Liver (tissue), 9 donors: ENCODE data around the gene HES5. TPM values are rescaled to one million over a fixed set of nuclear protein-coding genes. Genes with fewer than 3 reads are reported as not detected.

Source experiments
- DNase-seq: peaks from one replicate; pipeline ENCODE4 v3.0.0-alpha.2; 2017; ENCODE audit warnings: low spot score
- H3K27ac ChIP-seq, 2 donors: one replicate each; pipeline ENCODE4 v1.7.0; 2013; ENCODE audit warnings: inconsistent platforms in 2 of 2, low read length in 2 of 2, control low read depth in 1 of 2, low read depth in 1 of 2, mild to moderate bottlenecking in 1 of 2
- H3K27me3 ChIP-seq, 4 donors: one replicate each; pipeline versions ENCODE4 v1.6.1 to v1.7.0; 2013; ENCODE audit warnings: low read length in 3 of 4, inconsistent platforms in 1 of 4, mild to moderate bottlenecking in 1 of 4, moderate library complexity in 1 of 4; ENCODE audit not compliant: control insufficient read depth in 4 of 4, insufficient read depth in 4 of 4
- H3K36me3 ChIP-seq, 4 donors: one replicate each; pipeline versions ENCODE4 v1.6.1 to v1.7.0; 2013; ENCODE audit warnings: low read length in 3 of 4, mild to moderate bottlenecking in 3 of 4, low read depth in 1 of 4, moderate library complexity in 1 of 4; ENCODE audit not compliant: control insufficient read depth in 4 of 4, insufficient read depth in 3 of 4
- H3K4me1 ChIP-seq, 4 donors: one replicate each; pipeline versions ENCODE4 v1.6.1 to v1.7.0; 2013; ENCODE audit warnings: low read length in 3 of 4, mild to moderate bottlenecking in 3 of 4, moderate library complexity in 1 of 4; ENCODE audit not compliant: control insufficient read depth in 4 of 4, insufficient read depth in 4 of 4
- H3K4me3 ChIP-seq, 3 donors: one replicate each; pipeline versions ENCODE4 v1.6.1 to v1.7.0; 2013; ENCODE audit warnings: low read length in 3 of 3, control low read depth in 1 of 3, low read depth in 1 of 3, mild to moderate bottlenecking in 1 of 3
- H3K9ac ChIP-seq, 2 donors: one replicate each; pipeline ENCODE4 v1.7.0; 2013; ENCODE audit warnings: low read length in 2 of 2, mild to moderate bottlenecking in 2 of 2, moderate library complexity in 2 of 2, control low read depth in 1 of 2, low read depth in 1 of 2
- H3K9me3 ChIP-seq, 4 donors: one replicate each; pipeline versions ENCODE4 v1.6.1 to v1.7.0; 2013; ENCODE audit warnings: low read length in 3 of 4; ENCODE audit not compliant: control insufficient read depth in 4 of 4
- ATF3 ChIP-seq: IDR thresholded peaks from 2 replicates; pipeline ENCODE4 v1.6.1; 2016; ENCODE audit warnings: antibody characterized with exemption
- CTCF ChIP-seq: fragments of 150-350 bp; IDR thresholded peaks from 2 replicates; pipeline ENCODE4 v1.5.1; 2017; ENCODE audit warnings: improper control_type of control experiment, low read depth, low read length; ENCODE audit not compliant: missing input control
- EGR1 ChIP-seq, 2 donors: IDR thresholded peaks; 2 replicates each; pipeline ENCODE4 v1.6.1; 2016 to 2018; ENCODE audit warnings: antibody characterized with exemption in 2 of 2, low read depth in 2 of 2
- GABPA ChIP-seq, 2 donors: IDR thresholded peaks in 1 of 2; conservative IDR thresholded peaks in 1 of 2; 2 replicates each; pipeline ENCODE4 v1.6.1; 2016; ENCODE audit warnings: antibody characterized with exemption in 2 of 2, mild to moderate bottlenecking in 1 of 2, moderate library complexity in 1 of 2
- HNF4A ChIP-seq, 2 donors: conservative IDR thresholded peaks; 2 replicates each; pipeline ENCODE4 v1.6.1; 2016; ENCODE audit warnings: antibody characterized with exemption in 2 of 2, mild to moderate bottlenecking in 2 of 2
- HNF4G ChIP-seq: IDR thresholded peaks from 2 replicates; pipeline ENCODE4 v1.6.1; 2016; ENCODE audit warnings: antibody characterized with exemption
- NR2F2 ChIP-seq: IDR thresholded peaks from 2 replicates; pipeline ENCODE4 v1.6.1; 2016; ENCODE audit warnings: antibody characterized with exemption
- REST ChIP-seq: IDR thresholded peaks from 2 replicates; pipeline ENCODE4 v1.6.1; 2016; ENCODE audit warnings: antibody characterized with exemption, mild to moderate bottlenecking
- RXRA ChIP-seq, 2 donors: IDR thresholded peaks; 2 replicates each; pipeline ENCODE4 v1.6.1; 2017 to 2018; ENCODE audit warnings: antibody characterized with exemption in 2 of 2, mild to moderate bottlenecking in 1 of 2
- SP1 ChIP-seq: IDR thresholded peaks from 2 replicates; pipeline ENCODE4 v1.6.1; 2018; ENCODE audit warnings: antibody characterized with exemption, mild to moderate bottlenecking
- TAF1 ChIP-seq: conservative IDR thresholded peaks from 2 replicates; pipeline ENCODE4 v1.6.1; 2016; ENCODE audit warnings: antibody characterized with exemption, mild to moderate bottlenecking
- YY1 ChIP-seq: IDR thresholded peaks from 2 replicates; pipeline ENCODE4 v1.6.1; 2016; ENCODE audit warnings: antibody characterized with exemption, mild to moderate bottlenecking
- WGBS: extraction: QIAGEN DNeasy Blood & Tissue Kit; methylation state at CpG from one replicate; pipeline ENCODE4 v1.1.7; 2013; 5-methylcytosine and 5-hydroxymethylcytosine counted together
- polyA plus RNA-seq, 2 donors: library from polyadenylated mRNA; stranded (reverse) in 1 of 2; unstranded in 1 of 2; fragments of 200-250 nt in 1 of 2; fragments of >200 nt in 1 of 2; fragmentation: Nextera tagmentation in 1 of 2; extraction: Ambion mirVana in 1 of 2; gene quantifications; one replicate each; pipeline versions ENCODE4 v1.2.1 to v1.2.3, GENCODE V29; 2013 to 2015
- total RNA-seq, 2 donors: library from RNA; depleted of rRNA; stranded (reverse); fragments of >200 nt; gene quantifications; one replicate each; pipeline ENCODE4 v1.2.3, GENCODE V29; 2014
- TF ChIP-seq, protein P1 (sequence below): IDR thresholded peaks from 2 replicates; pipeline ENCODE4 v1.6.1; 2016; ENCODE audit warnings: antibody characterized with exemption
- TF ChIP-seq, protein P2 (sequence below): IDR thresholded peaks from 2 replicates; pipeline ENCODE4 v1.6.1; 2016; ENCODE audit warnings: antibody characterized with exemption
- donor health status: healthy.
- donor health status: healthy.
- donor health status: healthy.
- donor health status: healthy.
- donor health status: healthy.

Gene HES5
- total and polyA plus RNA-seq, 4 donors = 0.08 to 0.93 TPM; not detected in 2

GRCh38 chr1:2558420-2558819 lies 28.4 kb upstream of the HES5 start:
- TF ChIP-seq EGR1 (IDR thresholded peaks at IDR 0.05; ENCODE audit: low read depth in 2 of 2) (no peak), YY1 (no peak), CTCF (no peak), TAF1 (no peak), RXRA (IDR thresholded peaks at IDR 0.05) (no peak), SP1 (no peak), GABPA (IDR thresholded peaks at IDR 0.05 in 1 of 2, conservative IDR thresholded peaks at IDR 0.05 in 1 of 2) (no peak), HNF4G (no peak), ATF3 (no peak), HNF4A (conservative IDR thresholded peaks at IDR 0.05) (no peak), NR2F2 (no peak), REST (no peak)
- TF ChIP-seq, protein P1, sequence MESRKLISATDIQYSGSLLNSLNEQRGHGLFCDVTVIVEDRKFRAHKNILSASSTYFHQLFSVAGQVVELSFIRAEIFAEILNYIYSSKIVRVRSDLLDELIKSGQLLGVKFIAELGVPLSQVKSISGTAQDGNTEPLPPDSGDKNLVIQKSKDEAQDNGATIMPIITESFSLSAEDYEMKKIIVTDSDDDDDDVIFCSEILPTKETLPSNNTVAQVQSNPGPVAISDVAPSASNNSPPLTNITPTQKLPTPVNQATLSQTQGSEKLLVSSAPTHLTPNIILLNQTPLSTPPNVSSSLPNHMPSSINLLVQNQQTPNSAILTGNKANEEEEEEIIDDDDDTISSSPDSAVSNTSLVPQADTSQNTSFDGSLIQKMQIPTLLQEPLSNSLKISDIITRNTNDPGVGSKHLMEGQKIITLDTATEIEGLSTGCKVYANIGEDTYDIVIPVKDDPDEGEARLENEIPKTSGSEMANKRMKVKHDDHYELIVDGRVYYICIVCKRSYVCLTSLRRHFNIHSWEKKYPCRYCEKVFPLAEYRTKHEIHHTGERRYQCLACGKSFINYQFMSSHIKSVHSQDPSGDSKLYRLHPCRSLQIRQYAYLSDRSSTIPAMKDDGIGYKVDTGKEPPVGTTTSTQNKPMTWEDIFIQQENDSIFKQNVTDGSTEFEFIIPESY = no peak
- TF ChIP-seq, protein P2, sequence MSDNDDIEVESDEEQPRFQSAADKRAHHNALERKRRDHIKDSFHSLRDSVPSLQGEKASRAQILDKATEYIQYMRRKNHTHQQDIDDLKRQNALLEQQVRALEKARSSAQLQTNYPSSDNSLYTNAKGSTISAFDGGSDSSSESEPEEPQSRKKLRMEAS = no peak
- no peak overlapping the region for H3K4me3 ChIP-seq
- H3K27me3 ChIP-seq = no peaks in the 10 kb centered on the region
- WGBS = 94% methylated on average over 12 of the region's 12 CpGs
- no peak for DNase-seq
- peaks cover 9 to 31% (median 13%) of the 10 kb centered on the region in 4 donors for H3K36me3 ChIP-seq
- peaks cover 7 to 27% (median 19%) of the 10 kb centered on the region in 4 donors for H3K4me1 ChIP-seq
- H3K9ac ChIP-seq = no peak overlapping the region
- H3K27ac ChIP-seq = no peak overlapping the region
- H3K9me3 ChIP-seq = no peaks in the 10 kb centered on the region
